Measurements from ENCODE around the gene MN1. TPM values are rescaled to one million over a fixed set of nuclear protein-coding genes. Genes with fewer than 3 reads are reported as not detected.

Gene MN1
- total and polyA plus RNA-seq, 2 experiments from 2014 or later, result 1.0 to 6.8 TPM

DNA sequence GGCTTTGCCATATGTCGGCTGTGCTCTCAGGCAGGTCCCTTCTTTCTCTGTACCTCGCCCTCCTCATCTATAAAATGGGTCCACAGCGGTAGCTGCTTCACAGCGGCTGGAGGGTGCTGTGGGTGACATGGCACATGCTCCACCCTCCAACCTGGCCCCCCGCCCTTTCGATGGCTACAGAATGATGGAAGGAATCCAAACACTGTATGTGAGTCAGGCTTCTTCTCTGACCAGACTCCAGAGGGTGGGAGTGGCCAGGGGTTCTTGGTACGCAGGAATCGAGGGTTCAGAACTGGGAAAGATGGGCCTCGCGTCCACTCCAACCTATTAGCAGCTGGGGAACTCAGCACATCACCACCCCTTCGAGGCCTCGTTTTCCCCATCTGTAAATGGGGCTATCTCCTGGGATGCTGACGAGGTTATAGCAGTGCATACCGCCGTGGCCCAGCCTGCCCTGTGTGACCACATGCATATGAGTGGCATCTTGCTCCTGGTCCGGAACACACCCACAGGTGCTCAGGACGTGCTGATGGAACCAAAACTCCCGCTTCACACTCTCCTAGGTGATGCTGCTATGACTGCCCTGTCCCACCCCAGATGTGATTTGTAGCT is 26.4 kb downstream of the MN1 start:
- Mint-ChIP-seq H3K4me3 (peak overlapping the region; percentile 67; the same call in 2 of the 3 replicates), H3K36me3 (ENCODE audit: low read depth) (no peaks in the 10 kb centered on the region; the same call in 2 of the 3 replicates), H3K4me1 (peaks cover 52% of the 10 kb centered on the region), H3K27ac (0 out of 2 replicates have a peak overlapping the region, but pooled peaks have one; percentile 90), H3K27me3 (ENCODE audit: insufficient read depth, low read depth, poor library complexity) (peaks cover 9% of the 10 kb centered on the region), H3K9me3 (peaks cover 2% of the 10 kb centered on the region; the same call in 2 of the 3 replicates)
- DNase-seq (ENCODE audit: low spot score) (no peak), ATAC-seq (no peak)
- no peaks in the 10 kb centered on the region for H3K27me3 ChIP-seq (ENCODE audit: insufficient read depth)
- peaks cover 60% of the 10 kb centered on the region for H3K4me1 ChIP-seq (ENCODE audit: insufficient read depth)
- peaks cover 14% of the 10 kb centered on the region; the same call in 1 of the 2 replicates for H3F3A ChIP-seq (replicated peaks; ENCODE audit: low read depth)
- H3K4me2 ChIP-seq, result peak overlapping the region; percentile 73; the same call in 1 of the 2 replicates
- no peaks in the 10 kb centered on the region for H3K9me2 ChIP-seq (ENCODE audit: insufficient read depth)
- no peak for TF ChIP-seq ZNF114 (CRISPR knock-in tag; IDR thresholded peaks at IDR 0.05)
- no peak for TF ChIP-seq STAT1 (IDR thresholded peaks at IDR 0.05; ENCODE audit: unreplicated experiment)
- TF ChIP-seq, protein P1, sequence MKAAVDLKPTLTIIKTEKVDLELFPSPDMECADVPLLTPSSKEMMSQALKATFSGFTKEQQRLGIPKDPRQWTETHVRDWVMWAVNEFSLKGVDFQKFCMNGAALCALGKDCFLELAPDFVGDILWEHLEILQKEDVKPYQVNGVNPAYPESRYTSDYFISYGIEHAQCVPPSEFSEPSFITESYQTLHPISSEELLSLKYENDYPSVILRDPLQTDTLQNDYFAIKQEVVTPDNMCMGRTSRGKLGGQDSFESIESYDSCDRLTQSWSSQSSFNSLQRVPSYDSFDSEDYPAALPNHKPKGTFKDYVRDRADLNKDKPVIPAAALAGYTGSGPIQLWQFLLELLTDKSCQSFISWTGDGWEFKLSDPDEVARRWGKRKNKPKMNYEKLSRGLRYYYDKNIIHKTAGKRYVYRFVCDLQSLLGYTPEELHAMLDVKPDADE (IDR thresholded peaks at IDR 0.05), result no peak
- no peak for TF ChIP-seq EZH2 (IDR thresholded peaks at IDR 0.05; ENCODE audit: low read depth, unreplicated experiment)
- TF ChIP-seq EZH2phosphoT487 (IDR thresholded peaks at IDR 0.05; ENCODE audit: unreplicated experiment), result no peak
- no peak for TF ChIP-seq ZNF331 (CRISPR knock-in tag; IDR thresholded peaks at IDR 0.05; ENCODE audit: low read depth)
- TF ChIP-seq, protein P2, sequence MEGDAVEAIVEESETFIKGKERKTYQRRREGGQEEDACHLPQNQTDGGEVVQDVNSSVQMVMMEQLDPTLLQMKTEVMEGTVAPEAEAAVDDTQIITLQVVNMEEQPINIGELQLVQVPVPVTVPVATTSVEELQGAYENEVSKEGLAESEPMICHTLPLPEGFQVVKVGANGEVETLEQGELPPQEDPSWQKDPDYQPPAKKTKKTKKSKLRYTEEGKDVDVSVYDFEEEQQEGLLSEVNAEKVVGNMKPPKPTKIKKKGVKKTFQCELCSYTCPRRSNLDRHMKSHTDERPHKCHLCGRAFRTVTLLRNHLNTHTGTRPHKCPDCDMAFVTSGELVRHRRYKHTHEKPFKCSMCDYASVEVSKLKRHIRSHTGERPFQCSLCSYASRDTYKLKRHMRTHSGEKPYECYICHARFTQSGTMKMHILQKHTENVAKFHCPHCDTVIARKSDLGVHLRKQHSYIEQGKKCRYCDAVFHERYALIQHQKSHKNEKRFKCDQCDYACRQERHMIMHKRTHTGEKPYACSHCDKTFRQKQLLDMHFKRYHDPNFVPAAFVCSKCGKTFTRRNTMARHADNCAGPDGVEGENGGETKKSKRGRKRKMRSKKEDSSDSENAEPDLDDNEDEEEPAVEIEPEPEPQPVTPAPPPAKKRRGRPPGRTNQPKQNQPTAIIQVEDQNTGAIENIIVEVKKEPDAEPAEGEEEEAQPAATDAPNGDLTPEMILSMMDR (conservative IDR thresholded peaks at IDR 0.05; ENCODE audit: low read depth in 2 of 2), result no peak
- TF ChIP-seq CREB1 (CRISPR knock-in tag; IDR thresholded peaks at IDR 0.05; ENCODE audit: low read depth), result no peak
- no peak for TF ChIP-seq POLR2AphosphoS5 (IDR thresholded peaks at IDR 0.05; ENCODE audit: low read depth)
- no peak for TF ChIP-seq NANOG (IDR thresholded peaks at IDR 0.05; ENCODE audit: borderline replicate concordance)
- TF ChIP-seq, protein P3, sequence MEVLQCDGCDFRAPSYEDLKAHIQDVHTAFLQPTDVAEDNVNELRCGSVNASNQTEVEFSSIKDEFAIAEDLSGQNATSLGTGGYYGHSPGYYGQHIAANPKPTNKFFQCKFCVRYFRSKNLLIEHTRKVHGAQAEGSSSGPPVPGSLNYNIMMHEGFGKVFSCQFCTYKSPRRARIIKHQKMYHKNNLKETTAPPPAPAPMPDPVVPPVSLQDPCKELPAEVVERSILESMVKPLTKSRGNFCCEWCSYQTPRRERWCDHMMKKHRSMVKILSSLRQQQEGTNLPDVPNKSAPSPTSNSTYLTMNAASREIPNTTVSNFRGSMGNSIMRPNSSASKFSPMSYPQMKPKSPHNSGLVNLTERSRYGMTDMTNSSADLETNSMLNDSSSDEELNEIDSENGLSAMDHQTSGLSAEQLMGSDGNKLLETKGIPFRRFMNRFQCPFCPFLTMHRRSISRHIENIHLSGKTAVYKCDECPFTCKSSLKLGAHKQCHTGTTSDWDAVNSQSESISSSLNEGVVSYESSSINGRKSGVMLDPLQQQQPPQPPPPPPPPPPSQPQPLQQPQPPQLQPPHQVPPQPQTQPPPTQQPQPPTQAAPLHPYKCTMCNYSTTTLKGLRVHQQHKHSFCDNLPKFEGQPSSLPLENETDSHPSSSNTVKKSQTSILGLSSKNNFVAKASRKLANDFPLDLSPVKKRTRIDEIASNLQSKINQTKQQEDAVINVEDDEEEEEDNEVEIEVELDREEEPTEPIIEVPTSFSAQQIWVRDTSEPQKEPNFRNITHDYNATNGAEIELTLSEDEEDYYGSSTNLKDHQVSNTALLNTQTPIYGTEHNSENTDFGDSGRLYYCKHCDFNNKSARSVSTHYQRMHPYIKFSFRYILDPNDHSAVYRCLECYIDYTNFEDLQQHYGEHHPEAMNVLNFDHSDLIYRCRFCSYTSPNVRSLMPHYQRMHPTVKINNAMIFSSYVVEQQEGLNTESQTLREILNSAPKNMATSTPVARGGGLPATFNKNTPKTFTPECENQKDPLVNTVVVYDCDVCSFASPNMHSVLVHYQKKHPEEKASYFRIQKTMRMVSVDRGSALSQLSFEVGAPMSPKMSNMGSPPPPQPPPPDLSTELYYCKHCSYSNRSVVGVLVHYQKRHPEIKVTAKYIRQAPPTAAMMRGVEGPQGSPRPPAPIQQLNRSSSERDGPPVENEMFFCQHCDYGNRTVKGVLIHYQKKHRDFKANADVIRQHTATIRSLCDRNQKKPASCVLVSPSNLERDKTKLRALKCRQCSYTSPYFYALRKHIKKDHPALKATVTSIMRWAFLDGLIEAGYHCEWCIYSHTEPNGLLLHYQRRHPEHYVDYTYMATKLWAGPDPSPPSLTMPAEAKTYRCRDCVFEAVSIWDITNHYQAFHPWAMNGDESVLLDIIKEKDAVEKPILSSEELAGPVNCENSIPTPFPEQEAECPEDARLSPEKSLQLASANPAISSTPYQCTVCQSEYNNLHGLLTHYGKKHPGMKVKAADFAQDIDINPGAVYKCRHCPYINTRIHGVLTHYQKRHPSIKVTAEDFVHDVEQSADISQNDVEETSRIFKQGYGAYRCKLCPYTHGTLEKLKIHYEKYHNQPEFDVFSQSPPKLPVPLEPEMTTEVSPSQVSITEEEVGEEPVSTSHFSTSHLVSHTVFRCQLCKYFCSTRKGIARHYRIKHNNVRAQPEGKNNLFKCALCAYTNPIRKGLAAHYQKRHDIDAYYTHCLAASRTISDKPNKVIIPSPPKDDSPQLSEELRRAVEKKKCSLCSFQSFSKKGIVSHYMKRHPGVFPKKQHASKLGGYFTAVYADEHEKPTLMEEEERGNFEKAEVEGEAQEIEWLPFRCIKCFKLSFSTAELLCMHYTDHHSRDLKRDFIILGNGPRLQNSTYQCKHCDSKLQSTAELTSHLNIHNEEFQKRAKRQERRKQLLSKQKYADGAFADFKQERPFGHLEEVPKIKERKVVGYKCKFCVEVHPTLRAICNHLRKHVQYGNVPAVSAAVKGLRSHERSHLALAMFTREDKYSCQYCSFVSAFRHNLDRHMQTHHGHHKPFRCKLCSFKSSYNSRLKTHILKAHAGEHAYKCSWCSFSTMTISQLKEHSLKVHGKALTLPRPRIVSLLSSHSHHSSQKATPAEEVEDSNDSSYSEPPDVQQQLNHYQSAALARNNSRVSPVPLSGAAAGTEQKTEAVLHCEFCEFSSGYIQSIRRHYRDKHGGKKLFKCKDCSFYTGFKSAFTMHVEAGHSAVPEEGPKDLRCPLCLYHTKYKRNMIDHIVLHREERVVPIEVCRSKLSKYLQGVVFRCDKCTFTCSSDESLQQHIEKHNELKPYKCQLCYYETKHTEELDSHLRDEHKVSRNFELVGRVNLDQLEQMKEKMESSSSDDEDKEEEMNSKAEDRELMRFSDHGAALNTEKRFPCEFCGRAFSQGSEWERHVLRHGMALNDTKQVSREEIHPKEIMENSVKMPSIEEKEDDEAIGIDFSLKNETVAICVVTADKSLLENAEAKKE (CRISPR knock-in tag; IDR thresholded peaks at IDR 0.05), result no peak
- TF ChIP-seq, protein P4, sequence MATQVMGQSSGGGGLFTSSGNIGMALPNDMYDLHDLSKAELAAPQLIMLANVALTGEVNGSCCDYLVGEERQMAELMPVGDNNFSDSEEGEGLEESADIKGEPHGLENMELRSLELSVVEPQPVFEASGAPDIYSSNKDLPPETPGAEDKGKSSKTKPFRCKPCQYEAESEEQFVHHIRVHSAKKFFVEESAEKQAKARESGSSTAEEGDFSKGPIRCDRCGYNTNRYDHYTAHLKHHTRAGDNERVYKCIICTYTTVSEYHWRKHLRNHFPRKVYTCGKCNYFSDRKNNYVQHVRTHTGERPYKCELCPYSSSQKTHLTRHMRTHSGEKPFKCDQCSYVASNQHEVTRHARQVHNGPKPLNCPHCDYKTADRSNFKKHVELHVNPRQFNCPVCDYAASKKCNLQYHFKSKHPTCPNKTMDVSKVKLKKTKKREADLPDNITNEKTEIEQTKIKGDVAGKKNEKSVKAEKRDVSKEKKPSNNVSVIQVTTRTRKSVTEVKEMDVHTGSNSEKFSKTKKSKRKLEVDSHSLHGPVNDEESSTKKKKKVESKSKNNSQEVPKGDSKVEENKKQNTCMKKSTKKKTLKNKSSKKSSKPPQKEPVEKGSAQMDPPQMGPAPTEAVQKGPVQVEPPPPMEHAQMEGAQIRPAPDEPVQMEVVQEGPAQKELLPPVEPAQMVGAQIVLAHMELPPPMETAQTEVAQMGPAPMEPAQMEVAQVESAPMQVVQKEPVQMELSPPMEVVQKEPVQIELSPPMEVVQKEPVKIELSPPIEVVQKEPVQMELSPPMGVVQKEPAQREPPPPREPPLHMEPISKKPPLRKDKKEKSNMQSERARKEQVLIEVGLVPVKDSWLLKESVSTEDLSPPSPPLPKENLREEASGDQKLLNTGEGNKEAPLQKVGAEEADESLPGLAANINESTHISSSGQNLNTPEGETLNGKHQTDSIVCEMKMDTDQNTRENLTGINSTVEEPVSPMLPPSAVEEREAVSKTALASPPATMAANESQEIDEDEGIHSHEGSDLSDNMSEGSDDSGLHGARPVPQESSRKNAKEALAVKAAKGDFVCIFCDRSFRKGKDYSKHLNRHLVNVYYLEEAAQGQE (IDR thresholded peaks at IDR 0.05; ENCODE audit: unreplicated experiment), result no peak
- TF ChIP-seq JUNB (IDR thresholded peaks at IDR 0.05; ENCODE audit: unreplicated experiment), result no peak
- H4K20me1 ChIP-seq (replicated peaks; ENCODE audit: insufficient read depth), result no peaks in the 10 kb centered on the region
- no peaks in the 10 kb centered on the region for H3K79me2 ChIP-seq (replicated peaks; ENCODE audit: insufficient read depth)
- no peaks in the 10 kb centered on the region for H3K36me3 ChIP-seq (ENCODE audit: insufficient read depth)
- H3K27ac ChIP-seq (ENCODE audit: low read depth), result no peak overlapping the region
- H3K4me3 ChIP-seq, result peak overlapping the region; percentile 39
- no peak overlapping the region for H2AFZ ChIP-seq
